ENCODE results near the gene MRPL34.
A peak's percentile ranks its signal among the peaks of the same experiment; 100 is the strongest.
"Not testable (repeated sequence)": the region's sequence is repeated elsewhere in the genome, so short reads cannot be mapped to it uniquely, and the experiment has no call there.

MRPL34 gene

DNA sequence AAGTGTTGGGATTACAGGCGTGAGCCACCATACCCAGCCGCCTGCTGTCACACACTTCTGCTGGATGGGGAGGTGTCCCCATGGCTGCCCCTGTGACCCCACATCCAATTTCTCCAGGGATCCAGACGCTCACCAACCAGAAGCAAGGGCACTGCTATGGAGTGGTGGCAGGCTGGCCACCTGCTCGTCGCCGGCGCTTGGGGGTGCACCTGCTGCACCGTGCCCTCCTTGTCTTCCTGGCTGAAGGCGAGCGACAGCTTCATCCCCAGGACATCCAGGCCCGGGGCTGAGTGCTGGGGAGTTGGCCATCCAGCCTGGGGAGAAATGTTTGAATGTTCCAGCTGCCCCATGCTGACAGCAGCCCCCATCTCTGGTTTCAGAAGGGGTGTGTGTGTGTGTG is 19.4 kb upstream of the MRPL34 start:
- DNase-seq = no peak

DNA sequence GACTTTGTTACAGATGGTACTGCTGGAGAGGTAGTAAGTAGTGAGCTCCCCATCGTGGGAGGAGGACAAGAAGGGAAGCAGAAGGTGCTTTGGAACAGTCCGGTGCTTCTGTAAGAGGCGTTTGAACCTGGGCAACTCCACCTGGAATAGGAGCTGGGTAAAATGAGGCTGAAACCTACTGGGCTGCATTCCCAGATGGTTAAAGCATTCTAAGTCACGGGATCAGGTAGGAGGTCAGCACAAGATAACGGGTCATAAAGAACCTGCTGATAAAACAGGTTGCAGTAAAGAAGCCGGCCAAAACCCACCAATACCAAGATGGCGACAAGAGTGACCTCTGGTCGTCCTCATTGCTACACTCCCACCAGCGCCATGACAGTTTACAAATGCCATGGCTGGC is 18.9 kb upstream of the MRPL34 start:
- DNase-seq = no peak

DNA sequence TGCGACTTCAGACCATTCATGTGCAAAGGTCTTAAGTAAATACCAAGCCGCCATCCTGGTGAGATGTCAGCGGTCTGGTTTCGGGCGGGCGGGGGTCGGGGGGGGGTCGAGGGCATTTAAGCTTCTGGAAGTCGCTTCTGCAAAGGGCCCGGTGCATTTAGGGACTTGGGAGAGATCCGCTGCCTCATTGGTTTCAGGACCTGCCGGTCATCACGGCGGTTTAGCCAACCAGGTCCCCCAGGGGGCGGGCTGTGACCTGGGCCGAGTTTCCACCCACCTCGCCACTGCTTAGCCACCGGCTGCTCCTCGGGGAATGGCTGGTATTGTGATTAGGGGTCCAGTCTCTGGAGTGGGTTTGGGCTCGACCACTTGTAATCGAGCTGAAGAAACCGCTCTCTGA is 16.2 kb upstream of the MRPL34 start:
- DNase-seq = no peak

DNA sequence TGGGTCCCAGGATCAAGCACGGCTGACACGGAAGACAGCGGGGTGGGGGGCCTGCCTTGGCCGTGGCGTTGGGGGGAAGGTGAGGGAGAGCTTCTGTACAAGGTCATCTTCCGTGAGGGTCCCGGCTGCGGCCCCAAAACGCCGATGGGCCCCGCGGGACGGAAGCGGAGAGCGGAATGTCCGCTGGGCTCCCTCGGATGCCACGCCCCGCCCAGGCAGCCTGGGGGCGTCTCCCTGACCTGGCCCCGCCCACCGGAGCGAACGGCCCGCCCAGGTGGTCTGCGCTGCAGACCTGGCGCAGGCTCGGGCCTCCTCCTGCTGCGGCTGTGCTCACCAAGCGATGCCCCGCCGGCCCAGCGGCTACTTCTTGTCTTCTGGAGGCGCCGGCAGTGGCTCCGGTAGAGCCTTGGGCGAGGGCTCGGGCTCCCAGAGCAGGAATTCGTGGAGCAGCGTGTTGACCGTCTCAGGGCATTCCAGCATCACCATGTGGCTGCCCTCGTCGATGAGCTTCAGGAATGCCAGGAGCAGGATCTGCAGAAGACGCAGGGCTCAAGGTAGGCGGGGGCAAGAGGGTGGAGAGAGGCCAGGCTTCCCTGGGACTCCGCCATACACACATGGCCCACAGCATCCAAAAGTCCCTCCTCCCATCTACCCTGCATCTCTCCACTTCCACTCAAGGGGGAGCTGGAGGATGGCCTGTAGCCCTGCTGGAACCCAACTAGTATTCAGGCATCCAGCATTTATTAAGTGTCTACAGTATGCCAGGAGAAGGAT is 13.2 kb upstream of the MRPL34 start:
- no peak for DNase-seq

DNA sequence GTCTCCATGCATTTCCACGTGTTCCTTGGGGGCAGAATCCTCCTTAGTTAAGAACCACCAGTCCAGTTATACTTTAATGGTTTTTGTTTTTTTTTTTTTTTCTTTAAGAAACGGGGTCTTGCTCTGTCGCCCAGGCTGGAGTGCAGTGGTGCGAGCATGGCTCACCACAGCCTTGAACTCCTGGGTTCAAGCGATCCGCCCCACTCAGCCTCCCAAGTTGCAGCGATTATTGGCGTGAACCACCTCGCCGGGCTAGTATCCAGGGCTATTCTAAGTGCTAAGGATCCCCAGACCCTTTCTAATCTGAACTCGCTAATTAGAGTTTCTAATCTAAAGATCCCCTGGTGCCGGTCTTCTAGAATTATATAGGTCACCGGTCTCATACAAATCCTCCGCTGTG is 12.1 kb upstream of the MRPL34 start:
- DNase-seq = no peak

DNA sequence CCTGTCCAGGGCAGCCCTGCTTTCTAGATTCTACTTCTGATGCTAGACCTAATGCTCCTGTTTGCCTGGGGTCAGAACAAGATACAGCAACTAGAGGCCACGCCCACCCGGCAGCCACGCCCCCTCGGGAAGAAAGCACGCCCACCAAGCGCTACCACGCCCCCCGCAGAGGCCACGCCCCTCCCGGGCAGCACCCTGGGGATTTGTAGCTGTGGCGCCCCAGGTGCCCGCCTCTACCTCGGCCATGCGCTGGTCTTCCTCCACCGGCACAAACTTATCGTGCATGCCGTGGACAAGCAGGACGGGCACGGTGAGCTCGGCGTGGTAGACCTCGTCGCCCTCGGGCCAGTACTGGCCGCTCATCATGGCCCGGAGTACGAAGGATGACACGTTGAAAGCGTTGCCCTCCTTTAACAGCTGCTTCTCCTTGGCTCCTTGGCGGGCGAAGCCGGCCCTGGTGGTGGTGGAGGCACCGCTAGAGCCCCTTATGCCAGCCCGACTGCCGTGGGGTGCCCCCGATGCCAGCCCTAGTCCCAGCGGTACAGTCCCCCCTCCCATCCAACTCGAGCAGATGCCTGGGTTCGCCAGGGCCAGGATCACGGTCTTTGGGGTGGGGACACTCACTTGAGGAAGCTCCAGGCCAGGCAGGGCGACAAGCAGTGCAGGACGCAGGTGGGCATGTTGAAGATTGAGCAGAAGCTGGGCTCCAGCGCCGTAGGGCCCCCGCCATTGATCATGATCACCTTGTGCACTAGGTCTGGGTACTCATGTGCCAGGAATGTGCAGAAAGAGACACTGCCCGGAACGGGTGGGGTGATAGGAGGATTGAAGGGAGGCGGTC is 11.4 kb upstream of the MRPL34 start:
- DNase-seq = no peak

DNA sequence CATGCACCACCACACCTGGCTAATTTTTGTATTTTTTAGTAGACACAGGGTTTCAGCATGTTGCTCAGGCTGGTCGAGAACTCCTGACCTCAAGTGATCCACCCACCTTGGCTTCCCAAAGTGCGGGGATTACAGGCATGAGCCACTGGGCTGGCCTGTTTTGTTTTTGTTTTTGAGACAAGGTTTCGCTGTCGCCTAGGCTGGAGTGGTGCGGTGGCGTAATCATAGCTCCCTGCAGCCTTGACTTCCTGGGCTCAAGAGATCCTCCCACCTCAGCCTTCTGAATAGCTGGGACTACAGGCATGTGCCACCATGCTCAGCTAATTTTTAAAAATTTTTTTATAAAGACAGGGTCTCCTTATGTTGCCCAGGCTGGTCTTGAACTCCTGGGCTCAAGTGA is 10.1 kb upstream of the MRPL34 start:
- not testable (repeated sequence) for DNase-seq

DNA sequence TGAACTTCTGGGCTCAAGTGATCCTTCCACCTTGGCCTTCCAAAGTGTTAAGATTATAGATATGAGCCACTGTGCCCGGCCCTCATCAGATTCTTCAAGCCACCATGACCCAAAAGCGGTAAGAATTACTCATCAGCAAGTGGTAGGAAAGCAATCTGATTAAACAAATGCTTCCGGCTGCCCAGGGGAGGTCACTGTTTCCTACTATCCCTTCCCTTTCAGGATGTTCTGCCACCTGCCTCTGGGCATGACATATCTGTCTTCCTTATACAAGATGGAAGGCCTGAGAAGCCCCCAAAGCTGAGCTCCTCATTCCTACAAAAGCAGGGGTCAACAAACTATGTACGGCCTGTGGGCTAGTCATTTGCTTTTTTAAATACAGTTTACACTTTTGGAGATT is 9.4 kb upstream of the MRPL34 start:
- no peak for DNase-seq

DNA sequence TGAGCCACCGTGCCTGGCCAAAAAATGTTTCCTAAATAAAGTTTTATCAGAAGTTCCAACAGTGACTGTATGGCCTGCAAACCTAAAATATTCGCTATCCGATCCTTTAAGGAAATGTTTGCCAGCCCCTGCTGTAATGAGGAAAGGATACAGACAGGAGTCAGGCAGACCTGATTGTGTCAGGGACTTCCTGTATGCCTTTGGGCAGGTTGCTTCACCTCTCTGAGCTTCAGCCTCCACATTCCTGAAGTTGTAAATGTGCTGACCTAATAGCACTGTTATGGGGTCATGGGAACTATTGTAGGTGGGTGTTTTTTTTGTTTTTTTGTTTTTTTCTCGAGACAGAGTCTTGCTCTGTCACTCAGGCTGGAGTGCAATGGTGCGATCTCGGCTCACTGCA is 8.7 kb upstream of the MRPL34 start:
- no peak for DNase-seq

DNA sequence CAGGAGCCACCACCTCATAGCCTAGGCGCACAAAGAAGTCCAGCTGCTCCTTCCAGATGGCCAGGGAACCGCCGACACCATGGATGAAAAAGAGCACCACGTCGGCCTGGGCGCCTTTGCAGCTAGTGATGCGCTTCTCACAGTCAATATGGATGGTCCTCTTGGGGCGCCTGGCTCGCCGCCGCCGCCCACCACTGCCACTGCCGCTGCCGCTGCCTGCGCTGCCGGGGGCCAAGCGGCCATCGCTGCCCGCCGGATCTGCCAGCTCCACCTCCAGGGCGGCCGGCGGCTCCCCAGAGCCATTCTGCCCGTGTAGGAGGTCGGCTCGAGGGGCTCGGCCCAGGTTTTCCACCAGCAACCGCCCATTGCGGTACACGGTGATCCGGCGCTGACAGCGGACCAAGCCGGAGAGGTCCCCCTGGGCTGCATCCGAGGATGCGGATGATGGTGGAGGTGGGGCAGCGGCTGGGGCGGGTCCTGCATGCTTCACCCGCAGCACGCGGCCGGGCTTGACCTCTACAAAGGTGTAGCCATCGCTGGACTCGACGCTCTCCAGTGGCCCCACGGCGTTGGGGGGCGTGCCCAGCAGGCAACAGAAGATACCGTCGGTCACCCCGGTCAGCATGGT is 4.6 kb upstream of the MRPL34 start:
- DNase-seq = no peak

DNA sequence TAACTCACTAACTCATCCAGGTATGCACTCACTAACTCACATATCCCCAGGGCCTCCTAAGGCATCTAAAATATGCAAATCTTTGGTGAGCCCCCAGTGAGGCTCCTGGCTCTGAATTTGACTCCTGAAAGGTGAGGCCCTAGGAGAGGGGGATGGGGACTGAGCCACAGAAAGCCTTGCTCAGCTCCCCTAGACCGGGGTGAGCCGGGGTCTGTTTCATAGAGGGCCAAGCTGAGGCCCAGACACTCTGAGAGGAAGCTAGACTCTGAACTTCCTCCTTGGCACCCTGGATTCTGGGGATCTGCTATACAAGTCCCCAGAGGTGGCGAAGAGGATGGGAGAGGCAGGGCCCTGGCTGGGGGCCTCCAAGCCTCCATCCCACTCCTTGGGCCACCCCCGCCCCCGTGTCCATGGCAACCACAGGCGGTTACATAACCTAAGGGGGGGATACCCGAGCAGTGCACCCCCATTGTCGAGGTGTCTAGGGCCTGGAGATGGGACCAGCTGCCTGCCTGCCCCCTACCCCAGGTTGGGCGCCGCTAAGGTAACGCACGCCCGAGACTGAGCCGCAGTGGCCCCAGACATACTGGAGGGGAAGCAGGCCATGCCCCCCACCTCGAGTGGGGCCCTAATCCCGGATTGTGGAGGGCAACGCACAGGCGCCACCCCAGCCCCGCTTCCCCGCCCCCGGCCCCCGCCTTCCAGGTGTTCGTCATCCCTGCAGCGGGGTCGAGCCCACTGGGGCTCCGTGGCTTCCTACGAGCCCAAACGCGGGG is 3.1 kb upstream of the MRPL34 start:
- no peak for DNase-seq

DNA sequence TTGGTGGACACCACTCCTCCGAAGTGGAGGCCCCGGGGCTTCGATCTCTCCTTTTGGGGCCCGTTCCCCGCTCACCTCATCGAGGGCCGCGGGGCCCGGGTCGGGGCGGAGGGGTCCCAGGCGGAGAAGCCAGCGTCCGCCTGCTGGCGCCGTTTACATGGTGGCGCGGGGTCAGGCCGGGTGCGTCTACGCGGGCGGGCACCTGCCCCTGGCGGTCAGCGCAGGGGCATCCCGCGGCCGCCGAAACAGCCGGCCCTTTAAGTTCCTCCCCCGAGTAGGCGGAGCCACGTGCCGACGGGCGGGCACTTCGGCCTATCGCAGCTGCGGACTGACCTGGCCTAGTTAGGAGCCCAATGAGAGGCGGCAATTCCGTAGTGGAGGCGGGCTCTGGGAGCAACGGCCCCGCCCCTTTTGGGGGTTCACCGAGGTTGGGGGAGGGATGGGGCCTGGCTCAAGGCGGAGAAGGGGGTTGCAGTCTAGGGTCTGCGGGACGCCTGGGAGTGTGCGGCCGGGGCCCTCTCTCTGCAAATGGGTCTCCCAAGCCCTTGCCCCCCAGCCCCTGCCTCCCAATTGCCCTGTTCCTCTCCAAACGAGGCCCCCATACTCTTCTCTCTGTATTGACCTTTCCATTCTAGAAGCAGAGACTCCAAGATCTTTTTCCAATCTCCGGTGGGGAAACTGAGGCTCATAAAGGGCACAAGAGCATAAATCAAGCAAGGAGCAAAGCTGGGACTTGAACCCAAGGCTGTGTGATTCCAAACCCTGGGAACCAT is 2.3 kb upstream of the MRPL34 start, which contains the start of gene ABHD8:
Gene ABHD8, minus strand, starts transcription at position 259 of the 773 bp plus-strand sequence. CDS start 1,809 bp downstream, outside the sequence.
- peak; percentile 94 for DNase-seq

DNA sequence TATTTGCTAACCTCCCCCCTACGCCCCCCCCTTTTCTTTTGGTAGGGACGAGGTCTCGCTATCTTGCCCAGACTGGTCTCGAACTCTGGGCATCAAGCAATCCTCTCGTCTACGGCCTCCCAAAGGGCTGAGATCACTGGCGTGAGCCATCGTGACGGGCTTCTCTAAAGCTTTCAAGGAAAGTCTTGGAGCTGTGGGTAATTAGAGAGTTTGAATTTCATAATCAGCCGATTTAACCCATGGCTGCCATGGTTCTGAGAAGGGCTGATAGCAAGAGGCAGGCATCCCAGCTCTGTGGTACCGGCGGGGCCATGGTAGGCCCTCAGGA is 1.8 kb upstream of the MRPL34 start:
- DNase-seq = no peak

DNA sequence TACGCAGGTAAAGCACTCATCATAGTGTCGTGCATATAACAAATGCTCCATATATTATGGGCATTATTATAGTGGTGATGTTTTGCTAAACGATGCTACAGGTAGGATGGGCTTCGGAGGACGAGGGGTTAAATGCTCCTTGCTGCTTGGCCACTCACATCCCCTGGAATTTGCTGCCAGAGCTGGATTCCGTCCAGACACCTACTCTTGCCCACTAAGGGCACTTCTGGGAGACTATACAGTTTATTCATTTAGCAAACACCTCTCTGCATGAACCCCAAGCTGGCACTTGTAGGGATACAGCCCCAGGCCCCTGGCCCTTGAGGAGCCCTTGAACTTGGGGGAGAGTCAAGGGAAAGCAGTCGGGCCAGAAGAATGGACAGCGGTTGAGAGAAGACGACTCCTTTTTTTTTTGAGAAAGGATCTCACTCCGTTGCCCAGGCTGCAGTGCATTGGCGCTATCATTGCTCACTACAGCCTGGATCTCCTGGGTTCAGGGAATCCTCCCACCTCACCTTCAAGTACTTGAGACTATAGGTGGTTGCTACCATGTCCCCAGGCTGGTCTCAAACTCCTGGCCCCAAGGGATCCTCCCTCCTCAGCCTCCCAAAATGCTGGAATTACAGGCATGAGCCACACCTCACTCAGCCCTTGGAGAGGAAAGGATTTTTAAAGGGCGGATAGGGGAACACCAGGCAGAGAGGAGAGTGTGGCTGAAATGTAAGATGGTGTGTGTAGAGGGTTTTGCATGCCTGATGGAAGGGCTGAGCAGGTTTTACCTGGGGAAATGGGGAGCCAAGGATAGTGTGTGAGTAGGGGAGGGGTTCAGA is 1.1 kb upstream of the MRPL34 start:
- DNase-seq = peak; percentile 38

DNA sequence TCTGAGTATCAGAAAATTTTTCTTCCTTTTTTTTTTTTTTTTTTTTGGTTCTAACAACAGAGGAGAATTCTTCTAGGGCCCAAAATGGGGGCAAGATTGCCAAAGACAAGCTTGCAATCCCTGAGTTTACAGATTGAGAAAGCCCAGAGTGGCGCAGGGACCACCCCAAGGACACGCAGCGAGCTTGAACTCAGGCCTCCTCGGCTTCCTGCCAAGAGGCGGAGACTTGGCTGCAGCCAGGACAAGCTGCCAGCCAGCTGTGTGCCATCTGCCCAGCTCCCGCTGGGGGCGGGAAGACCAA is 506 bp upstream of the MRPL34 start:
- no peak for DNase-seq

DNA sequence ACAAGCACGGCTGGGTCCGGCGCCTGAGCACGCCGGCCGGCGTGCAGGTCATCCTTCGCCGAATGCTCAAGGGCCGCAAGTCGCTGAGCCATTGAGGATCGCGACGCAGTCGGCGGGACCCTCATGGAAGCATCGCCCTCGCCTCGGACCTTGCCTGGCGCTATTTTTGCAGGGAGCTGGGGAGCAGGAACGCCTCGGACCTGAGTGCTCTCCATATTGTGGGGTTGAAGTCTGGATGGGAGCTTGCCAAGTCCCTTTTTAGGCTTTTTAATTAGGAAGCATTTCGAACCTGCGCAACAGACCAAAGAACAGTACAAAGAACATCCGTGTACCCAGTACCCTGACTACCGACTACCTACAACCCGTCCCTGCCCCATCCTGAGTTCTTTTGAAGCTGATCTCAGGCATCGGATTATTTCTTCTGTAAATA is 628 bp downstream of the MRPL34 start:
- no peak for DNase-seq

DNA sequence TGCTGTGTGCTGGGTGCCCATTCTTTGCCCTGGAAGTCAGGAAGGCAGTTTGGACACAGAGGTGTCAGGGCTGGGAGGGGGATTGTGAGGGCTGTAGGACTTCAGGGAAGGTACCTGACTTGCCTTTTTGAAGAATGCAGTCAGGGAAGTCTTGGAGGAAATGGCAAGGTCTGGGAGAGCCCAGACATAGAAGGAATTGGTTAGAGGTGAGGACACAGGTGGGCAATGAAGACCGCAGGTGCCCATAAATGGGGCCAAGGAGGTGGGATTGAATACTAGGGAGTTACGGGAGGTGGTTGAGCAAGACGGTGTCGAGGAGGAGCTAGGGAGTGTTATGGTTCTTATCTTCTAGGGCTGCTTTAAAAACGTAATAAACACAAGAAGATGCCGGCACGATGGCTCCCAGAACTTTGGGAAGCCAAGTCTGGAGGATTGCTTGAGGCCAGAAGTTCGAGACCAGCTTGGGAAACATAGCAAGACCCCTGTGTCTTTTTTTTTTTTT is 2.3 kb downstream of the MRPL34 start:
- DNase-seq = no peak

DNA sequence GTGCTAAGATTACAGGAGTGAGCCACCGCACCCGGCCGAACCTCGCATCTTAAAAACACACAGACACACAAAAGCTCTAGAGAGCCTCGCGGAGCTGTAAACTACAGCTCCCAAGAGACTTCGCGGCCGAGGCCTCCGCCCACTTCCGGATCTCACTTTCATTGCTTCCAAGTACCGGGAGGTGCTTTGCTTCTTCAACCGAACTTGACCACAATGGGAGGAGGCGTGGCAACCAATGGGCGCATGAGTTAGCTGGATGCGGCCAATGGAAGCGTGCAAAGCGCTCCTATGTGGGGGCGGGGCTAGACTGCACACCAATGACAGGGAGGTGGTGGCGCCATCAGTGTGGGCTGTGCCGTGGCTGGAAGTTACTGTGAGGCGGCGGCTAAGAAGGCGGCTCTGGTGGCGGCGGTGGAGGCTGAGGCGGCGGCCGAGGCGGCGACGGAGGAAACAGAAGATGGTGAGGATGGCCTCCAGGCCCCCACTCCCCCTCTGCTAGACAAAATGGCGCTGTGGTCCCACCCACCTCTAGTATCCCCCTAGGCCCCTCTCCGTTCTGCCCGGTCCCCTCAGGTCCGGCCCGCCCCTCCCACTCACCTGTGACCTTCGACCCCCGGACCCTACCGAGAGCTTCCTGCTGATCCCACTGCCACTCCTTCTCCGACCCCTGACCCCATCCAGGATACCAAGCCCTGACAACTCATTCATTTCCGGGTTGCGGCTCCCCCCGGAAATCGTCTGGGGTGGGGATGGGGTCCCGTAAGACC is 3.7 kb downstream of the MRPL34 start, which contains the start of gene DDA1:
Gene DDA1, plus strand, starts transcription at position 366 of the 767 bp plus-strand sequence. Its CDS starts 92 bp downstream, at position 458.
- DNase-seq = peak; percentile 99

DNA sequence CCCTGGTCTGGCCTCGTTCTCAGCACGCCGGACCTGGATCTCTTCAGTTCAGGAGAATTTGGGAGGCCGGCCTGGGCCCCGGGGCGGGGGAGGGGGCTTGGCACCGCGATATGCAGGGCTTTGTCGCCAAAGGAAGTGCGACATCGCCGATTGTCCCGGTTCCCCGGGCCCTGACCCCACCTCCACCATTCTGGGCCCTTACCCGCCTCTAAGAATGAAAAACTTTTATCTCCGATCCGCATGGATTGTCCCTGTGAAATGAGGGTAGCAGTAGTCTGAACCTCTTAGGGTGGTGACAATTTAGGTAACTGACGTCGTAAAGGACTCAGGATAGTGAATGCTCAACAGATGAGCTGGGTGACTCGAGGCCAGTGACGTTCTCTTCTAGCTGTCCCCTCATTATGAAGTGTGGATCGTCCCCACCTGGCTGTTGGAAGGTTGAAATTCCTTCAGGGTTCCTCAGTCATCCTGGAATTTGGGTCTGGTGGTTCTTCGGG is 4.3 kb downstream of the MRPL34 start:
- DNase-seq = no peak

Data from NCI-H345 (cell line).